BE2C (cell line): ENCODE results near the gene C1orf198.
A peak's percentile ranks its signal among the peaks of the same experiment; 100 is the strongest.

ENCODE experiments used
- DNase-seq: peaks from one replicate; pipeline ENCODE4 v3.0.0-alpha.2; 2020
- H3K27me3 ChIP-seq: fragments of 250-450 bp; sonication (Bioruptor Pico); 2 replicates; pipeline ENCODE4 v1.5.1; 2020; ENCODE audit warnings: mild to moderate bottlenecking
- H3K36me3 ChIP-seq: fragments of 250-450 bp; sonication (Bioruptor Pico); 2 replicates; pipeline ENCODE4 v1.5.1; 2020; ENCODE audit warnings: mild to moderate bottlenecking
- H3K4me1 ChIP-seq: fragments of 250-450 bp; sonication (Bioruptor Pico); 2 replicates; pipeline ENCODE4 v1.5.1; 2020
- H3K4me3 ChIP-seq: 2 replicates; pipeline ENCODE4 v1.5.1; 2011; ENCODE audit warnings: low read depth, low read length
- H3K9me3 ChIP-seq: fragments of 250-450 bp; sonication (Bioruptor Pico); 2 replicates; pipeline ENCODE4 v1.5.1; 2020
- TF ChIP-seq, protein P1 (sequence below): IDR thresholded peaks from 2 replicates; pipeline ENCODE4 v1.5.1; 2012; ENCODE audit warnings: mild to moderate bottlenecking, low read depth, low read length

C1orf198 gene

DNA sequence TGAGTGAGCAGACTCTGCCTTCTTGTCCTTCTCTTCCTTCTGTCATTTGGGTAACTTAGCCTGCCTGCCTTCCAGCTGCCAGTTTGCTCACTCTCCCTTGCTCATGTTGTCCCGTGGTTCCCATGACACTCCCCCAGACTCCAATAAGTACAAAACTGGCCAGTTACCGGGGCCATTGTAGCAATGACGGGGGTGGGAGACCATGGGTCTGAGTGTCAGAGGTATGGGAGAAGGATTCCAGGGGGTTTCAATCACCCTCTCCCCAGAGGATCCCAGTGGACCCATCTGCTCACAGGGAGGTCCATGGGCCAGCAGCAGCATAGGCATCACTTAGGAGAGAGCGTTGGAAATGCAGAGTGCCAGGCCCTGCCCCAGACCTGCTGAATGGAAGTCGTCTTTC is 69.8 kb downstream of the C1orf198 start:
- TF ChIP-seq, protein P1, sequence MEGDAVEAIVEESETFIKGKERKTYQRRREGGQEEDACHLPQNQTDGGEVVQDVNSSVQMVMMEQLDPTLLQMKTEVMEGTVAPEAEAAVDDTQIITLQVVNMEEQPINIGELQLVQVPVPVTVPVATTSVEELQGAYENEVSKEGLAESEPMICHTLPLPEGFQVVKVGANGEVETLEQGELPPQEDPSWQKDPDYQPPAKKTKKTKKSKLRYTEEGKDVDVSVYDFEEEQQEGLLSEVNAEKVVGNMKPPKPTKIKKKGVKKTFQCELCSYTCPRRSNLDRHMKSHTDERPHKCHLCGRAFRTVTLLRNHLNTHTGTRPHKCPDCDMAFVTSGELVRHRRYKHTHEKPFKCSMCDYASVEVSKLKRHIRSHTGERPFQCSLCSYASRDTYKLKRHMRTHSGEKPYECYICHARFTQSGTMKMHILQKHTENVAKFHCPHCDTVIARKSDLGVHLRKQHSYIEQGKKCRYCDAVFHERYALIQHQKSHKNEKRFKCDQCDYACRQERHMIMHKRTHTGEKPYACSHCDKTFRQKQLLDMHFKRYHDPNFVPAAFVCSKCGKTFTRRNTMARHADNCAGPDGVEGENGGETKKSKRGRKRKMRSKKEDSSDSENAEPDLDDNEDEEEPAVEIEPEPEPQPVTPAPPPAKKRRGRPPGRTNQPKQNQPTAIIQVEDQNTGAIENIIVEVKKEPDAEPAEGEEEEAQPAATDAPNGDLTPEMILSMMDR: no peak
- Histone ChIP-seq H3K4me1 (no peaks in the 10 kb centered on the region), H3K36me3 (no peaks in the 10 kb centered on the region), H3K9me3 (no peaks in the 10 kb centered on the region), H3K4me3 (no peak overlapping the region), H3K27me3 (0 out of 2 replicates have a peak, but pooled peaks cover 3% of the 10 kb centered on the region)
- DNase-seq: no peak

DNA sequence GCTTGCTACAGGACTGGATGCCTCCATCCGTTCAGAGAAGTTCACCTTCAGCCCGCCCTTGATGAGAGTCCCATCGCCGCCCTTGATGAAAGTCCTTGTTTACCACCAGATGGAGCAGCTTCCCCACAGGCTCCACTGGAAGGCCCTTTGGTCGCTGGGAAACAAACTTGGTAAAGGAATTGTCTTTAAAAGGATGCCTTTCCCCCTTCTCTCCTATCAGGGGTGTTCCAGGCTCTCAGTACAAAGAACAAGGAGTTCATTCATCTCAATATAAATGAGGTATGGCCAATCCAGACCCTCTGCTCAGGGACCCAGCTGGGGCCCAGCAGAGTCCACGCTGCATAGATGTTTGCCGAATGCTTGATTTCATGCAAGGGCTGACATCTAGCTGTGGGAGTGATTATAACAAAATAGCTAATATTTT is 70.4 kb downstream of the C1orf198 start:
- peak; percentile 60 for DNase-seq
- no peaks in the 10 kb centered on the region for H3K9me3 ChIP-seq
- H3K4me1 ChIP-seq: no peaks in the 10 kb centered on the region
- TF ChIP-seq, protein P1: peak; percentile 80
- 0 out of 2 replicates have a peak, but pooled peaks cover 3% of the 10 kb centered on the region for H3K27me3 ChIP-seq
- no peak overlapping the region for H3K4me3 ChIP-seq
- H3K36me3 ChIP-seq: no peaks in the 10 kb centered on the region

DNA sequence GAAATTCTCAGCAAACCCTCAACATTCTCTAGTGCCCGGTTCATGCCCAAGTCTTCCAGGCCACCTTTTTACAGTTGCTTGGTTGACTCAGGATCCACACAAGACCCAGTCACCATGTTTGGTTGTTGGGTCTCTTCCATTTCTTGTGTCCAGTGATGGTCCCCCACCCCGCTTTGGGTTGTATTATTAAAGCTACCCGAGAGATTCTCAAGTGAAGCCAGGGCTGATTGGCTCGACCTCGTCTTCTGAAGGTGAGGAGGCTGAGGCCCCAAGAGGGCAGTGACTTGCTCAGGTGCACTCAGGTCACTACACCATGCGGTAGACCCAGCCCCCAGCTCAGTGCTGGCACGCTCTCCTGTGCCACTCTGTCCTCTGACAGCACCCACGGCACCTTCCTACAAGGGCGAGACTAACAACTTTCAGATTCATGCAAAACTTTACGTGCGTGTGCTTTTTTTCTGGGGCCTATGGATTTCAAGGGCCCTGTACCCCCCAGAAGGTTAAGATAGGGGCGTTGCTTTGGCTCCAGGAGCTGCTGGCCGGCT is 70.9 kb downstream of the C1orf198 start:
- H3K9me3 ChIP-seq: no peaks in the 10 kb centered on the region
- no peaks in the 10 kb centered on the region for H3K36me3 ChIP-seq
- no peaks in the 10 kb centered on the region for H3K4me1 ChIP-seq
- H3K27me3 ChIP-seq: 0 out of 2 replicates have a peak, but pooled peaks cover 3% of the 10 kb centered on the region
- DNase-seq: no peak
- TF ChIP-seq, protein P1: no peak
- H3K4me3 ChIP-seq: no peak overlapping the region

DNA sequence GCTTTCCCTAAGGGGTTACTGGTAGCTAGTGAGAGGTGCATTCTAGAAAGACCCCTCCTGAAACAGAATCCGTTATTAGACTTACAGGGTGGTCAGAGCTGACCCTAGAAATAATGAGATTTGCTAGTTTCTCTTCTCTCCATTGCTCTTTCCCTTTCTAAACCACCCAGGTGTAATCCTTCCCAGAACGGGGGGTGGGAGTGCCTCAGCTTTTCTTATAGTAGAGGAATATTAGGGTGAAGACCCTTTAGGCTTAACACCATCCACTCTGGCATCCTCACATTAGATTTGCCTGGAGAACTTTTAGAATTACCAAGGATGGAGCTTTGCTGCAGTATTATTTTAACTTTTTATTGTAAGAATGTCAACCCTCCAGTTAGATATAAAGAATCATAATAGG is 71.7 kb downstream of the C1orf198 start:
- TF ChIP-seq, protein P1: no peak
- no peaks in the 10 kb centered on the region for H3K9me3 ChIP-seq
- H3K27me3 ChIP-seq: 0 out of 2 replicates have a peak, but pooled peaks cover 3% of the 10 kb centered on the region
- no peak for DNase-seq
- H3K4me1 ChIP-seq: no peaks in the 10 kb centered on the region
- no peak overlapping the region for H3K4me3 ChIP-seq
- H3K36me3 ChIP-seq: no peaks in the 10 kb centered on the region

DNA sequence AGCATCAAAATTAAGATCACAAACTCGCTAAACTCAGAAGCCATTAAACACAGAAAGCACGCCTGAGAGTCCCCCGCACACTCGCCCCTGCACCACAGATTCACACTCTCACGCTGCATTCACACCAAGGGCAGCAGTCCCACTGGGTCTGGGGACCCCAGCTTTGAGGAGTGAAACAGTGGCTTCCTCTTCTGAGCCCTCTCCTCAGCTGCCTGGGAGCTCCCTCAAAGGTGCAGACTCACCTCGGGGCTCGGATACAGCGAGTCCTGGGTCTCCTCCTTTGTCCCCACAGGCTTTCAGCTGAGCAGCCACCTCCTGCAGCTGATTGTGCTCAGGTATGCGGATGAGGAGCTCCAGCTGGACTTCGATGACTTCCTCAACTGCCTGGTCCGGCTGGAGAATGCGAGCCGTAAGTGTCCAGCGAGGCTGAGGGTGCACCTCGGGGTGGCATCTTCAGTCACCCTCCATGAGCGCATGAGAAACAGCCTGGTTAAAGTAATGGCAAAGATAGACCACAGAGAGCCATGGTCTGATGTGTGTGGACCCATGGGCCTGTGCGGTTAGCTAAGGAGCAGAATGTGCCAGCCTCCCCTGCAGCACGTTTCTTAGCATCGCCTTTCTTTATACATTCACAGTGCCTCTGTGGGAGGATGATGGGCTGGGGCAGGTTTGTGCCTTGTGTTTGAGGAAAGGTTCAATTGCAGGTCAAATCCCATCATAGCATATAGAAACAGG is 73.3 kb downstream of the C1orf198 start:
- H3K27me3 ChIP-seq: 0 out of 2 replicates have a peak, but pooled peaks cover 5% of the 10 kb centered on the region
- H3K4me3 ChIP-seq: no peak overlapping the region
- H3K9me3 ChIP-seq: no peaks in the 10 kb centered on the region
- no peaks in the 10 kb centered on the region for H3K4me1 ChIP-seq
- DNase-seq: no peak
- TF ChIP-seq, protein P1: no peak
- H3K36me3 ChIP-seq: no peaks in the 10 kb centered on the region

DNA sequence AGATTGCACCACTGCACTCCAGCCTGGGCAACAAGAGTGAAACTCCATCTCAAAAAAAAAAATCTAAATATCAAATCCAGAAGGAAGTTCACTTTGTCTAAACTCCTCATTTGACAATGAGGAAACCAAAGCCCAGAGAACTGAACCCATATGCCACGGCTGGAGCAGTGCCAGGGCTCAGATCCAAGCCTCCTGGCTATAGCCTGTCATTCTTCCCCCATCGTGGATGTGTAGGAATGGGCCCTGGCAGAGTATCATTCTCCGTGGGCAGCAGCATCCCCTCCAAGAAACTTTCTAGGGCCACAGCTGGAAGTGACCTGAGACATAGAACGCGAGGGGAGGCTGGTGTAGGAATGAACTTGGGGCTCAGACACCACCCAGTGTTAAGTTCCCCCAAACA is 73.9 kb downstream of the C1orf198 start:
- Histone ChIP-seq H3K36me3 (no peaks in the 10 kb centered on the region), H3K4me1 (no peaks in the 10 kb centered on the region), H3K9me3 (no peaks in the 10 kb centered on the region), H3K27me3 (0 out of 2 replicates have a peak, but pooled peaks cover 5% of the 10 kb centered on the region), H3K4me3 (no peak overlapping the region)
- DNase-seq: peak; percentile 27
- TF ChIP-seq, protein P1: no peak
